Heart left ventricle (tissue), 13 donors: ENCODE results near the gene SPDYE4.

ENCODE experiments used
- POLR2A ChIP-seq, 2 donors: fragments of 450-650 bp; IDR thresholded peaks; one replicate each; pipeline ENCODE4 v1.6.1; 2017; ENCODE audit warnings: antibody characterized with exemption in 2 of 2, mild to moderate bottlenecking in 2 of 2, moderate library complexity in 2 of 2
- TF ChIP-seq, protein P1 (sequence below), 12 donors: fragments of 200-600 bp; sonication (generic) in 4 of 12; IDR thresholded peaks; one replicate each; pipeline versions ENCODE4 v1.5.0 to v1.8.0; 2018 to 2022; ENCODE audit warnings: antibody characterized with exemption in 12 of 12, mild to moderate bottlenecking in 5 of 12
- donor health status: ischemic (EF 13 %, LVEDD 7.1; RV severe dilation, severe dysfunction).
- donor health status: DM: no; HTN: yes; CAD: no.
- donor health status: DM: no; HTN: no; CAD: no.
- donor health status: ischemic (EF 25% LVEDD 6.9; RV normal size, moderate dysfunction).
- donor health status: ischemic (EF 25% LVEDD 5.7; RV mildly dilated, moderate dysfunction).
- donor health status: ischemic (EF 35%, LVEDD 5.7; RV mildly dilated, moderate dysfunction).
- donor health status: nonischemic (EF 11% LVEDD 7.7; RV severe dilation, severe dysfunction).
- donor health status: DM: yes; HTN: yes; CAD: no.
- donor health status: PGD.
- donor health status: ischemic (EF 29% LVEDD 5.4; RV normal size, mild dysfunction).
- donor health status: nonischemic (EF 23%, LVEDD 6.1; RV moderate dilation, normal function).

DNA sequence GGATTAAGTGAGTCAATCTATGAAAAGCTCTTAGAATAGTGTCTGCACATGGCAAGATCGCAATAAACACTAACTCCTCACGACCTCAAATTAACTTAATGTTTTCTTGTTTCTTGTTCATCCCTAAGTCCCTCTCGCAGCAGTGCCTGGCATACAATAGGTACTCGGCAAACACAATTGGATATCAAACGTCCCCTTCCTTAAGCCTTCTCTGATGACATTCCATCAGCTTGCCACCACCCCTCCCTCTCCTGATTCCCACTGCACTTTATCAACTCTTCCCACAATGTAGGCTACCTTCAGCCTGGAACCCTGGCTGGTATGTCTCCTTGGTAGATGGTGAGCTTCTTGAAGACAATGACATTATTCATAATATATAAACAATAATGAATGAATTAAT is 47.1 kb downstream of the SPDYE4 start:
- no peak for TF ChIP-seq POLR2A (IDR thresholded peaks at IDR 0.05)
- TF ChIP-seq, protein P1, sequence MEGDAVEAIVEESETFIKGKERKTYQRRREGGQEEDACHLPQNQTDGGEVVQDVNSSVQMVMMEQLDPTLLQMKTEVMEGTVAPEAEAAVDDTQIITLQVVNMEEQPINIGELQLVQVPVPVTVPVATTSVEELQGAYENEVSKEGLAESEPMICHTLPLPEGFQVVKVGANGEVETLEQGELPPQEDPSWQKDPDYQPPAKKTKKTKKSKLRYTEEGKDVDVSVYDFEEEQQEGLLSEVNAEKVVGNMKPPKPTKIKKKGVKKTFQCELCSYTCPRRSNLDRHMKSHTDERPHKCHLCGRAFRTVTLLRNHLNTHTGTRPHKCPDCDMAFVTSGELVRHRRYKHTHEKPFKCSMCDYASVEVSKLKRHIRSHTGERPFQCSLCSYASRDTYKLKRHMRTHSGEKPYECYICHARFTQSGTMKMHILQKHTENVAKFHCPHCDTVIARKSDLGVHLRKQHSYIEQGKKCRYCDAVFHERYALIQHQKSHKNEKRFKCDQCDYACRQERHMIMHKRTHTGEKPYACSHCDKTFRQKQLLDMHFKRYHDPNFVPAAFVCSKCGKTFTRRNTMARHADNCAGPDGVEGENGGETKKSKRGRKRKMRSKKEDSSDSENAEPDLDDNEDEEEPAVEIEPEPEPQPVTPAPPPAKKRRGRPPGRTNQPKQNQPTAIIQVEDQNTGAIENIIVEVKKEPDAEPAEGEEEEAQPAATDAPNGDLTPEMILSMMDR (IDR thresholded peaks at IDR 0.05): no peak
